CD4-positive, alpha-beta T cell treated with Interleukin-4 for 4 hours (primary cell): Measurements from ENCODE around the gene COL7A1.
A peak's percentile ranks its signal among the peaks of the same experiment; 100 is the strongest.

ENCODE experiments used
- DNase-seq: peaks from one replicate; pipeline ENCODE4 v3.0.0-alpha.2; 2020

The COL7A1 gene

DNA sequence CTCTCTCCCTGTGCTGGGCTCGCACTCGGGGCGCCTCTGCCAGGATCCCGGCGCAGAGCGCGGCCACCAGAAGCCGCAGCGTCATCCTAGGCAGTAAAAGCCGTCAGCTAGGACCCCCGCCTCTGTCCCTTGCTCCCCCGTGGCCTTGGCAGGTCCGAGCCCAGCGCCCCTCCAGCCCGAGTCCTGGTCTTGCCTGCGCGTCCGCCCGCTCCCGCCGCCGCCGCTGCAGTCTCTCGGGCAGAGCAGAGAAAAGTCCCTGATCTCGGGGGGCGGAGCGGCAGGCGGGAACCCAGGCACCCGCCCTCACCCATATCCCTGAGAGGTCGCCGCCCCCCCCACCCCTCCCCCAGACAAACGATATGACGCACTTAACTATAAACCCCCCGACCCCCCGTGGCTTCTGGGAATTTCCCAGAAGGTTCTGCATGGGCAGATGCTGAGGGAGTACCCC, at the start of gene COL7A1:
Gene COL7A1 (minus strand): TSS at position 255 of the 451 bp plus-strand sequence. CDS start 170 bp downstream, at position 85.
- no peak for DNase-seq

DNA sequence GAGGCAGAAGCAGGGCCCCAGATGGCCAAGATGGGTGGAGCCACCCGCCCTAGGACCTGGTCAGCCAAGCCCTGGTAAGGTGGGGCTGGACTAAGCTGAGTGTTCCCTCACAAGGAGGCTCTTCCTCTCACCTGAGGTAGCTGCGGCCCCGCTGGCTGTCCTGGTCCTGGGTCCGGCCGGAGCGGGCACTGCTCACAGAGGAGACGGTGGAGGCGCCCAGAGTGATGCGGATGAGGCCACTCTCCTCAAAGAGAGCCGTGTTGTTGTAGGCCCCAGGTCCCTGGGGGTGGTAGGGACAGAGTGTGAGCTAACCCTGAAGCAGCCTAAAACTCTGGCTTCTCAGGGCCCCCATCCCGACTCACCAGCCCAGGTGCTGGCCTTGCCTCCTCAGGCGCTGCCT, 47.5 kb upstream of the COL7A1 start:
- no peak for DNase-seq

- DNase-seq: no peak
Measured at GRCh38 chr3:48641396-48641795, 46.3 kb upstream of the COL7A1 start.

DNA sequence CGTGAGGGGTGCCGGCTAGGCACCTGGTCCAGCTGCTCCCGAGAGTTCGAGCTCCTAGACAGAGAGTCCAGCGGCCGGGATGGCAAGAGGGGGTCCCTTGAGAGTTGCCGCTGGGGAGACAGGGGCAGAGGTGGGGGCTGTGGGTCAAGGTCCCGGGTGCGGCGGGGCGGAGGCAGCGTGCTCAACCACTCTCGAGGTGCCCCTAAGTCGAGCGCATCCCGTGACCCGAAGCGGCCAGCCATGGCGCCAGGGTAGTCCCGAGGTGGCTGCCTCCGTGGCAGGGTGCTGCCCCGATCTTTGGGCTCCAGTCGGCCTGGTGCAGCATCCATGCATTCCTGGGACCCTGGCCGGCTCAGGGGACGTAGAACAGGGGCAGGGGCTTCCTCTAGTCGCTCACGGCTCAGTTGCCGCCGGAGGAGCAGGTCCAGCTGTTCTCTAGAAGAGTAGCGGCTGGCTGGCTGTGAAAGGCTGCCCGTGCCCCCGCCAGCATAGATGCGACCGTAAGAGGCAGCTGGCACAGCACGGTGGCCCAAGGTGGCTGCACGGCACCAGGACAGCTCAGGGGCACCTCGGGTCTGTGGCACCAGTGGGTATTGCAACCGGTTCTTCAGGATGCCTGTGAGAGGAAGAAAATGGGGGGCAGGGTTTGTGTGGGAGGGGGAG, 44.9 kb upstream of the COL7A1 start:
- DNase-seq: no peak

GRCh38 chr3:48637305-48637704, 42.2 kb upstream of the COL7A1 start:
- DNase-seq: no peak

DNA sequence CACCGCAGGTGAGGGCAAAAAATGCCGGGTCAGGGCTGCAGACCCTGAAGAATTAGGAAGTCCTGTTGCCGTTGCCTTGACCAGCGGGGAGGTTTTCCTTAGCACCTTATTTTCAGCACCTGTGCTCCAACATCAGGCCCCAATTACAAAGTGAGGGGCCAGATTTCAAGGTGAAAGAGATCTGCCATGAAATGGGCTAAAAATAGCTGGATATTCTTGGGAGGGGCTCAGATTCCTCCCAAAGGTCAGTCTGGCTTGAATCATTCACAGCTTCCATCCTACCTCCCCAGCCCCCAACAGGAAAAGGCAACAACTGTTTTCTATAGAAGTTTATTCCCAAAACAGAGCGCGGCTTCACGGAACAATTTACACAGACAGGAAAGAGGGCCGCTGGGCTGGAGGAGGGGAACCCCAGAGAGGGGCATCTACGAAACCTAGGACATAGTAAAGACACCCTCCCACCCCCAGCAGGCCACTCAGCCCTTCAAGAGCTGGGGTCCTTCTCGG, 41.1 kb upstream of the COL7A1 start:
- no peak for DNase-seq

DNA sequence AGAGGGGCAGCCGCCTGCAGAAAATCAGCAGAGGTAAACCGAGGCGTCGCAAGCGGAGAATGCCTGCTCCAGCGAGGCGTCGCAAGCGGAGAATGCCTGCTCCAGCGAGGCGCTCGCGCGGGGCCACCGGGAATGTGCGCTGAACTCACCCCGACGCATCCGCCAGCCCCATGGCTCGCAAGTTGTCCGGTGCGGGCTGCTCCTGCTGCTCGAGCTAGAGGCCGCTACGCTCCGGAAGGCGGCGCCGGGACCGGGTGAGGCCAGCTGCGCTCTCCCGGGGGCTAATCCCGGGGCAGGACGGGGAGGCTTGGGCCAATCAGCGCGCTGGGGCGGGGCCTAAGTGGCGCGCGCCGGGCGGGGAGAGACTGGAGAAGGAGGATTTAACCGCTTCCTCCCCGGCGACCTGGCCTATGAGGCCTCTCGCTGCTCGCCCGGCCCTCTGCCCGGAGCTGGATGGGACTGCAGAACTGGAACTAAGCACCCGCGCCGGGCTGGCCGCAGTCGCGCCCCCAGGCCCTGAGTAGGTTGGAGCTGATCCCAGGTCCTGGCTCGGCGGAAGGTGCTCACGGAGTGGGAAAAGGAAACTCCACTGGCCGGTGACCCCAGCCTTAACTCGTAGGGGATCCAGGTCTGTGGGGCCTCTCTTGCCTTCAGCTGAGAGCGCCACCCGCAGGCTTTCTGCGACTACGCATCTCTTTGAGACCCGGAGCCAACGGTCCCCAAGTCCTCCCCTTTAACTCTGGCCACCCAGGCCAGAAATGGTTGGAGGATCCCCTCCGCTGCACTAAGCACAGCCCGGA, 40.3 kb upstream of the COL7A1 start, which contains the start of gene SLC26A6:
Gene SLC26A6 (minus strand): TSS at position 240 of the 800 bp plus-strand sequence. CDS start 68 bp downstream, at position 172.
- peak; percentile 90 for DNase-seq

DNA sequence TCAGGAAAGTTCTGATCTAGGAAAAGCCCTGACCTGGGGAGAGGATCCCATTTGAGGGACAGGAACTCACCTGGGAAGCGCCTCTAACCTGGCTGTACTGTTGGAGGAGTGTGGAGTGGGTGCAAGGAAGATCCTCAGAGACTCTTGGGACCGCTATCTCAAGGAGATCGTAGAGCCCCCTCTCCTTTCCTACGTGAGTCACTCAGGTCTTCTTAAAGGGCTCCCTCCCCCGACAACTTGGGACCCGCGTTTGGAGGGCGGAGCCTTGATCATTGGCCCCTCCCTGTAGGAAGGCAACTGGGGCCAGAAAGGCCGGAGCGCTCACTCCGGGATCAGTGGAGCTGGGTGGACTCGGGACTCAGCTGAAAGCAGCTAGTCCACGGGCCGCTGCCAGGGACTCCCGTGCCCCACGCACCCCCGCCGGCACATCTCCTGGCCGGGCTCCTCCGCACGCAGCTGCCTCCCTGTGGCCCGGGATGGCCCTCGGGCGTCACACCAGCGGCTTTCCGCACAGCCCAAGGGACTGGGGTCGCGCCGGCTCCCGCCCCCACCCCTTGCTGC, 39.6 kb upstream of the COL7A1 start:
- peak; percentile 29 for DNase-seq

DNA sequence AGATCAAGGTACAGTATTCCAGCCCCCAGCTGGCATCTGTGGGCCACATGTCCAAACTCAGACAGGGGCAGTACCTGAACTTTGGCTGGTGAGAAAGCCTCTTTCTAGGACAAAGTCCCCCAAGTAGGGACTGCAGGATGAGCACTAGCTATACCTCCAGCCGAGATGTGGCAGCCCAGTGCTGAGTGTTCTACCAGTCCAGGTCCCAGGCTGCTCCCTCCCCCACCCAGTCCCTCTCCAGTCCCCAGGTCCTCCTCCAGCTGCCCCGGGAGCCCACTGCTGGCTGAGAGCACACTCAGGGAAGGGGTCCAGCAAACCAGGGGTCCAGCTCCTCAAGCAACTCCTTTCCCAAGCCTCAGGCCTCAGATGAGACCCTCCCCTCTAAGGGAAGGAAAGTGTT, 38.6 kb upstream of the COL7A1 start:
- DNase-seq: no peak

GRCh38 chr3:48633256-48633655, 38.1 kb upstream of the COL7A1 start:
- DNase-seq: no peak

DNA sequence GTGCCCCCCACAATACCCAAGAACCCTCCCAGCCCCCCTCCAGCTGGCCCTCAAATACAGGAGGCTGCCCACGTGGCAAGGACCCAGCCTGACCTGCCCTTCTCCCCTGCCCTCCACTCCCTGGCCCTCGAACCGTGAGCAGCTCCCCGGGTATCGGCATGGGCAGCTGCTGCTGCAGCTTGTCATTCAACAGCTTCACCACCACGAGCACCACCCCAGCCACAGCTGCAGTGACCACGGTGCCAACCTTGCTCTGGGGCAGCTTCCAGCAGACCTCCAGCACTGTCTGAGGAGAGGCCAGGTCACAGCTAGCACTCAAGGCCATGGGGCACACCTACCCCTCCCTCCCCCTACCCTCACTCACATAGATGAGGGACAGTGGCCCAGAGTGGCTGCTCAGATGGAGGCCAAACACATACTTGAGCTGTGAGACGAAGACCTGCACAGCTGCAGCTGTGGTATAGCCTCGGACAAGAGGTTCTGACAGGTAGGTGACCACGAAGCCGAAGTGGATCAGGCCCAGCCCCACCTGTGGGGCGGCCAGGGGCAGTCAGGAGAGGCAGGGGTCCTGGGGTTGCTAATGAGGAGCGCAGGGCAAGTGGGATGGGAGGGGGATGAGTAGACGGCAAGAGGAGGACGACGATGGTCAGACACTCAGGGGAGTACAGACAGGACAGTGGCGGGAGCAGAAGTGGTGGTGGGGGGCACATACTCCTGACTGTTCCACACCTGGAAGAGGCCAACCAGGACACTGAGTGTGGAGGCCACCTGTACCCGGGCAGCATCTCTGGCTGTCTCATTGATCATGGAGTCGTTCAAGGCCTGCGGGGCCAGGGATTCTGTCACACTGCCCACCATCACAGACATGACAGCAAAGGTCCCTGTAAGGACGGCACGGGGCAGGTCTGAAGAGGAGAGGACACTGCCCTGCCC, 36.7 kb upstream of the COL7A1 start:
- DNase-seq: no peak

DNA sequence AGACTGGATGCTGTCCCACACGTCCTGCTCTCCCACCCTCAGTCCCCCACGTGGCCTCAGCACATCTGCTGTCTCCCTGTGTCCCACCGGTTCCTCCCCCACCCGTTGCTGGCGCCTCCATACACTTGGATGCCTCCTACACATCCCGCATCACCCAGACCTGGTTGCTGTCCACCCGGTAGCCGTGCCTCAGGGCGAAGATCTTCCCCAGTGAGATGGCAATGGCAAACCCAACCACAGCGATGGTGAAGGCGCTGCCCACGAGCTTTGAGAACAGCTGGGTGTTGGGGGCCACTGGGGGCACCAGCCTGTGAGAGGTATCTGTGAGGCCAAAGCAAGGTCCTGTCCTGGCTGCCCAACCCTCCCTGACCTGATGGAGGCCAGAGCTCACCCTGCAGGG, 35.7 kb upstream of the COL7A1 start:
- DNase-seq: no peak

DNA sequence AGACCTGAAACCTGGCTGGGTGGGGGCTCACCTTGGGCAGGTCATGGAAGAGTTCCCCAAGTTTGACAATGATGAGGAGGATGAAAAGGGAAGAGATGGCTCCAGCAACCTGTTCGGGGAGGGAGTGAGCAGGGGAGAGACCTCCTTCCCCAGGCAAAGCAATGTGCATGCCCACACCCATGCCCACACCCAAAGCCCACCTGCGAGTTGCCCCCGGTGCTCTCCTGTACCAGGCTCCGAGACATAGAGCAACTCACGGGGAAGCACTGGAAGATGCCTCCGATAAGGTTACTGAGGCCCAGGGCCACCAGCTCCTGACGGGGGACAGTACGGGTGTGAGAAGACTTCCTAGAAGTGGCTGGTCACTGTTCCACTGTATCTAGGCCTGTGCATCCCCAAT, 35.3 kb upstream of the COL7A1 start:
- DNase-seq: no peak

- no peak for DNase-seq
Measured at GRCh38 chr3:48629894-48630293, 34.8 kb upstream of the COL7A1 start.

DNA sequence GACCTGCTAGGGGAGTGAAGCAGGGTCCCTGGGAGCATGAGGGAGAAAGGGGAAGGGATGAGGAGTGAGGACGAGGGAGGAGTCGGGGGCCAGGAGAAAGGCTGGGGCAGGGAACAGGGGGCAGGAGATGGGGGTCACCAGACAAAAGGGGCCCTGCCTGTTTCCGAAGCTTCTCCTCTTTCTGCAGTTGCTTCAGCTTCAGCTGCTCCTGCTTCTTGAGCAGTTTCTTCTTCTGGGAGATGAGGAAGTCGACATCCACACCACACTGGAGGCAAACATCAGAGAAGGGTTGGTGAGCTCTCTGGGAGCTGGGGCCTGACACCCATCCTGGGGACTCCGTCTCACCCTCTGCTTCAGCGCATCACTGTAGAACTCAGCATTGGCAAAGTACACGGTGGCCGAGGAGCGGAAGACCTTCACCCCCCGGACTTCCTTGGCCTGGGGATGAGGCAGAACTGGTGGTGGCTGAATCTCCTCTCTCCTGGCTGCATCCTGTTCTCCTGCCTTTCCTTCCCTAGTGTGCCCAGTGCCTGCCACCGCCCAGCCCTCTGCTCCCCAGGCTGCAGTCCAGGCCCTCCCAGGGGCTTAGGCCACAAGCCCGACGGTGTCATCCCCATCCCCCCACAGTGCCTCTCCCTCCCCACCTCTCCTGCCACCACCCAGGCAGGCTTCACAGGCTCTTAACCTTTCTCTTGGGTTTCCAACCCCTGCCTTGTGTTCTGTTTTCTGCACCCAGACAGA, 33.3 kb upstream of the COL7A1 start:
- DNase-seq: no peak

- DNase-seq: no peak
Measured at GRCh38 chr3:48625600-48625999, 30.5 kb upstream of the COL7A1 start.

GRCh38 chr3:48624767-48625166, 29.6 kb upstream of the COL7A1 start:
- DNase-seq: no peak

DNA sequence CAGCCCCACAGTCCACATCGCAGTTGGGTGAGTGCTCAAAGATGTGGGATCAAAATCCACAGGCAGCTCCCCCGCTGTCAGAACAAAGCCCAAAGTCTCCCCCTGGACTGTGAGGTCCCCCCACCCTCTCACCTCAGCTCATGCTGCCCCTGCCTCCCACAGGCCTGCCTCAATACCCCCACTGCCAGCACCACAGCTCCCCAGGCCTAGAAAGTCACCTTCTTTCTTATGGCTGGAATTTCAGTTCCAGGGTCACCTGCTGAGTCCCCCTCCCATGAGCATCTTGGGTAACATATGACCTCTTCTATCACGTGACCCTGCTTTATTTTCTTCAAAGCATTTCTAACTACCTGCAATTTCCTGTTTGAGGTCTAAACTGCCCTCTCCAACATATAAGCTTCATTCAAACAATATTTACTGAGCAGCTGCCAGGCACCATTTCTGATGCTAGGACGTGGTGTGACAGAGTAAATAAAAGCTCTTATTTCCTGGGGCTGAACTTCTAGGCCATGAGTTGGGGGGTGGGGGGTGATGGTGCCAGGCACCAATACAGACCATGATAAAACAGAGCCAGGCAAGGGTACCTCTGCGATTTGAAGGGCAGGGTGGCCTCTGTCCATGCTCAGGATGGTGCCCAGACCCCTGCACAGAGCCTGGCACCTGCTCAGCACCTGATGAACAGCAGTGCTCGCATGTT, 28.9 kb upstream of the COL7A1 start:
- DNase-seq: no peak

GRCh38 chr3:48621461-48621869, 26.3 kb upstream of the COL7A1 start, which contains the start of gene TMEM89:
TMEM89 (minus strand) TSS chr3:48621769; CDS start chr3:48621756, 13 bp downstream.
- DNase-seq: no peak

- no peak for DNase-seq
Measured at GRCh38 chr3:48619541-48620524, 24.7 kb upstream of the COL7A1 start.
